Keratinocyte (primary cell): ENCODE results near the gene TMOD3. TPM values are rescaled to one million over a fixed set of nuclear protein-coding genes. Genes with fewer than 3 reads are reported as not detected.

Experiments
- DNase-seq: peaks from one replicate; pipeline ENCODE4 v3.0.0-alpha.2; 2011; ENCODE audit warnings: low read depth, missing footprints, low spot score
- FAIRE-seq: peaks from 2 replicates; lab custom pipeline; 2011; peaks lifted over from hg19 to GRCh38; lab: Jason Lieb, UNC
- H2AFZ ChIP-seq: 2 replicates; pipeline ENCODE4 v1.6.0; 2012; ENCODE audit warnings: low read length, control low read depth, inconsistent platforms; ENCODE audit not compliant: control insufficient read depth
- H3K27ac ChIP-seq: 2 replicates; pipeline ENCODE4 v1.5.1; 2011; ENCODE audit warnings: low read length; ENCODE audit not compliant: control insufficient read depth, insufficient read depth
- H3K27me3 ChIP-seq: 3 replicates; pipeline ENCODE4 v1.6.0; 2011; ENCODE audit warnings: low read length; ENCODE audit not compliant: control insufficient read depth, insufficient read depth; ENCODE audit errors: extremely low read depth
- H3K36me3 ChIP-seq, 2 experiments: 2 replicates in 1 of 2; 3 replicates in 1 of 2; pipeline ENCODE4 v1.5.1; 2011; ENCODE audit warnings: low read length in 2 of 2, mild to moderate bottlenecking in 1 of 2; ENCODE audit not compliant: control insufficient read depth in 2 of 2, insufficient read depth in 2 of 2; ENCODE audit errors: extremely low read depth in 1 of 2
- H3K4me1 ChIP-seq: 3 replicates; pipeline ENCODE4 v1.5.1; 2011; ENCODE audit warnings: low read length; ENCODE audit not compliant: control insufficient read depth, insufficient read depth; ENCODE audit errors: extremely low read depth
- H3K4me2 ChIP-seq: 3 replicates; pipeline ENCODE4 v1.6.0; 2011; ENCODE audit warnings: low read depth, low read length; ENCODE audit not compliant: control insufficient read depth, insufficient read depth; ENCODE audit errors: extremely low read depth
- H3K4me3 ChIP-seq, 3 experiments: fragments of 200-600 bp in 1 of 3; sonication (generic) in 1 of 3; 2 replicates in 2 of 3; 3 replicates in 1 of 3; pipeline ENCODE4 v1.5.1; 2011 to 2016; ENCODE audit warnings: low read length in 3 of 3, mild to moderate bottlenecking in 3 of 3, control low read depth in 2 of 3, inconsistent platforms in 1 of 3, low read depth in 1 of 3, mixed read lengths in 1 of 3, mixed run types in 1 of 3, moderate library complexity in 1 of 3; ENCODE audit not compliant: control insufficient read depth in 2 of 3, insufficient read depth in 2 of 3; ENCODE audit errors: extremely low read depth in 1 of 3
- H3K79me2 ChIP-seq: 2 replicates; pipeline ENCODE4 v1.6.0; 2012; ENCODE audit warnings: low read length; ENCODE audit not compliant: control insufficient read depth, insufficient read depth
- H3K9ac ChIP-seq: 3 replicates; pipeline ENCODE4 v1.6.0; 2011; ENCODE audit warnings: low read length; ENCODE audit not compliant: control insufficient read depth, insufficient read depth; ENCODE audit errors: extremely low read depth
- H3K9me1 ChIP-seq: 3 replicates; pipeline ENCODE4 v1.6.0; 2011; ENCODE audit warnings: low read length; ENCODE audit not compliant: control insufficient read depth, insufficient read depth; ENCODE audit errors: extremely low read depth
- H3K9me3 ChIP-seq: 2 replicates; pipeline ENCODE4 v1.5.1; 2012; ENCODE audit warnings: low read depth, low read length; ENCODE audit not compliant: control insufficient read depth
- H4K20me1 ChIP-seq: 3 replicates; pipeline ENCODE4 v1.6.0; 2011; ENCODE audit warnings: low read length; ENCODE audit not compliant: control insufficient read depth, insufficient read depth; ENCODE audit errors: extremely low read depth
- CTCF ChIP-seq, 3 experiments: IDR thresholded peaks in 1 of 3; conservative IDR thresholded peaks in 1 of 3; optimal IDR thresholded peaks in 1 of 3; 2 replicates in 2 of 3; 3 replicates in 1 of 3; pipeline versions ENCODE3 to v1.5.1; 2011; ENCODE audit warnings: low read length in 3 of 3, mild to moderate bottlenecking in 3 of 3, moderate library complexity in 2 of 3, control low read depth in 1 of 3, inconsistent platforms in 1 of 3; ENCODE audit not compliant: insufficient read depth in 2 of 3; ENCODE audit errors: extremely low read depth in 1 of 3
- EZH2 ChIP-seq: IDR thresholded peaks from one replicate; pipeline ENCODE4 v1.6.1; 2012; ENCODE audit warnings: inconsistent platforms, mild to moderate bottlenecking, low read length, moderate library complexity
- dilution Hi-C: fragments of 300-500 bp; cut with MboI; formaldehyde crosslinking; loops from one replicate; pipeline ENCODE4 v1.7.0; 2020; ENCODE audit warnings: low sequenced_read_pairs; ENCODE audit not compliant: extremely low pct_ligation_motif_present
- polyA plus RNA-seq, 5 experiments: library from polyadenylated mRNA; depleted of rRNA in 3 of 5; stranded (reverse) in 3 of 5; stranded (forward) in 1 of 5; unstranded in 1 of 5; fragments of >200 nt; gene quantifications; 1 replicate in 1 of 5; 2 replicates in 3 of 5; 3 replicates in 1 of 5; pipeline versions ENCODE4 v1.2.1 to v1.2.3, GENCODE V29; 2011 to 2012; ENCODE audit warnings: missing spikeins in 2 of 5, low read depth in 1 of 5, low replicate concordance in 1 of 5

The TMOD3 gene
- polyA plus RNA-seq, 1 donor (not counting 4 experiments of a cell fraction or from before 2014, with no cell fraction given): 100 TPM

GRCh38 chr15:51833772-51834171, 4.3 kb downstream of the TMOD3 start:
- H3K4me2 ChIP-seq: peak overlapping the region; percentile 87
- dilution Hi-C loops: no loop called here
- no peaks in the 10 kb centered on the region for H3K27me3 ChIP-seq
- FAIRE-seq: no peak
- no peak overlapping the region for H3K9ac ChIP-seq
- H3K27ac ChIP-seq: peak overlapping the region; percentile 40
- no peak for TF ChIP-seq CTCF (optimal IDR thresholded peaks at IDR 0.05 in 1 of 3, IDR thresholded peaks at IDR 0.05 in 1 of 3, conservative IDR thresholded peaks at IDR 0.05 in 1 of 3; ENCODE audit: extremely low read depth in 1 of 3, insufficient read depth in 2 of 3, low read length in 3 of 3)
- no peak for TF ChIP-seq EZH2
- H3K36me3 ChIP-seq: peaks cover 3 to 6% of the 10 kb centered on the region in 2 experiments
- H3K9me1 ChIP-seq: peaks cover 4% of the 10 kb centered on the region
- peaks cover 92% of the 10 kb centered on the region for H3K79me2 ChIP-seq
- peaks cover 64% of the 10 kb centered on the region for H3K4me1 ChIP-seq
- DNase-seq: no peak
- H3K9me3 ChIP-seq: no peaks in the 10 kb centered on the region
- no peak overlapping the region for H2AFZ ChIP-seq
- peaks cover 31% of the 10 kb centered on the region for H4K20me1 ChIP-seq
- H3K4me3 ChIP-seq: peak overlapping the region; percentile 67 to 94 (median 68)

GRCh38 chr15:51837792-51838251, 8.4 kb downstream of the TMOD3 start:
- H3K4me1 ChIP-seq: peaks cover 75% of the 10 kb centered on the region
- H3K79me2 ChIP-seq: peaks cover 98% of the 10 kb centered on the region
- dilution Hi-C loops: no loop called here
- TF ChIP-seq EZH2: no peak
- no peak for TF ChIP-seq CTCF (optimal IDR thresholded peaks at IDR 0.05 in 1 of 3, IDR thresholded peaks at IDR 0.05 in 1 of 3, conservative IDR thresholded peaks at IDR 0.05 in 1 of 3; ENCODE audit: extremely low read depth in 1 of 3, insufficient read depth in 2 of 3, low read length in 3 of 3)
- no peak overlapping the region for H2AFZ ChIP-seq
- H3K4me3 ChIP-seq: no peak overlapping the region
- no peaks in the 10 kb centered on the region for H3K9me3 ChIP-seq
- H3K9ac ChIP-seq: peak overlapping the region; percentile 4
- peaks cover 29% of the 10 kb centered on the region for H4K20me1 ChIP-seq
- no peaks in the 10 kb centered on the region for H3K27me3 ChIP-seq
- H3K9me1 ChIP-seq: peaks cover 4% of the 10 kb centered on the region
- no peak for FAIRE-seq
- H3K4me2 ChIP-seq: peak overlapping the region; percentile 45
- peak overlapping the region; percentile 35 for H3K27ac ChIP-seq
- no peak for DNase-seq
- H3K36me3 ChIP-seq: peaks cover 3 to 4% of the 10 kb centered on the region in 2 experiments
